Breast epithelium (tissue), 4 donors: Measurements from ENCODE around the gene EPPIN. TPM values are rescaled to one million over a fixed set of nuclear protein-coding genes. Genes with fewer than 3 reads are reported as not detected.

Source experiments
- DNase-seq, 2 donors: peaks; one replicate each; pipeline ENCODE4 v3.0.0-alpha.2; 2019; ENCODE audit warnings: low spot score in 2 of 2
- H3K27ac ChIP-seq, 2 donors: fragments of 200-600 bp; sonication (generic) in 1 of 2; one replicate each; pipeline ENCODE4 v1.5.1; 2016 to 2019; ENCODE audit warnings: mild to moderate bottlenecking in 1 of 2
- H3K27me3 ChIP-seq, 2 donors: fragments of 200-600 bp; sonication (generic) in 1 of 2; one replicate each; pipeline versions ENCODE4 v1.5.1 to v1.6.0; 2017 to 2019; ENCODE audit warnings: control low read depth in 1 of 2, mild to moderate bottlenecking in 1 of 2
- H3K36me3 ChIP-seq: fragments of 200-600 bp; one replicate; pipeline ENCODE4 v1.5.1; 2019
- H3K4me1 ChIP-seq, 2 donors: fragments of 200-600 bp; sonication (generic); one replicate each; pipeline ENCODE4 v1.5.1; 2016 to 2019; ENCODE audit warnings: control low read depth in 1 of 2
- H3K4me3 ChIP-seq, 3 donors: fragments of 200-600 bp; sonication (generic); 1 replicate in 2 of 3; 2 replicates in 1 of 3; pipeline ENCODE4 v1.5.1; 2016 to 2019; ENCODE audit warnings: mild to moderate bottlenecking in 3 of 3, moderate library complexity in 2 of 3
- H3K9me3 ChIP-seq, 2 donors: fragments of 200-600 bp; sonication (generic) in 1 of 2; one replicate each; pipeline ENCODE4 v1.5.1; 2016 to 2019; ENCODE audit warnings: control low read depth in 1 of 2
- CTCF ChIP-seq, 3 donors: fragments of 450-650 bp; IDR thresholded peaks; one replicate each; pipeline ENCODE4 v1.5.1; 2016 to 2017; ENCODE audit warnings: antibody characterized with exemption in 3 of 3, mild to moderate bottlenecking in 3 of 3, moderate library complexity in 3 of 3
- POLR2A ChIP-seq: fragments of 450-650 bp; IDR thresholded peaks from one replicate; pipeline ENCODE4 v1.6.1; 2016; ENCODE audit warnings: antibody characterized with exemption, mild to moderate bottlenecking, moderate library complexity
- POLR2AphosphoS5 ChIP-seq, 3 donors: sonication (generic); formaldehyde crosslinking; IDR thresholded peaks; one replicate each; pipeline ENCODE4 v1.6.1; 2017; ENCODE audit warnings: antibody characterized with exemption in 3 of 3
- intact Hi-C: fragments of 100-400 bp; cut with DNase I; formaldehyde crosslinking; loops from one replicate; pipeline ENCODE4 v1.15.1; 2023; ENCODE audit warnings: low total_unique reads
- total RNA-seq, 3 donors: library from RNA; depleted of rRNA; stranded (reverse); fragments of >200 nt; gene quantifications; one replicate each; pipeline ENCODE4 v1.1.0, GENCODE V29; 2016

Gene EPPIN
- total RNA-seq, 3 donors from 2014 or later = not detected

GRCh38 chr20:45515147-45515913, 31.9 kb downstream of the EPPIN start, which contains the start of gene SPINT3:
TSS of gene SPINT3 (minus strand) at chr20:45515622. CDS start at chr20:45515608, 14 bp downstream.
- no peaks in the 10 kb centered on the region for H3K9me3 ChIP-seq
- no peaks in the 10 kb centered on the region for H3K36me3 ChIP-seq
- no peak within 1 kb of the TSS for H3K4me3 ChIP-seq
- H3K4me1 ChIP-seq = no peaks in the 10 kb centered on the region
- H3K27ac ChIP-seq = no peak within 1 kb of the TSS
- no peak for DNase-seq
- TF ChIP-seq POLR2AphosphoS5 (IDR thresholded peaks at IDR 0.05) (no peak), CTCF (IDR thresholded peaks at IDR 0.05) (no peak), POLR2A (no peak)
- intact Hi-C loops = no loop called here
- no peaks in the 10 kb centered on the region for H3K27me3 ChIP-seq

GRCh38 chr20:45510242-45510862, 36.8 kb downstream of the EPPIN start:
- intact Hi-C loops = no loop called here
- no peaks in the 10 kb centered on the region for H3K36me3 ChIP-seq
- no peaks in the 10 kb centered on the region for H3K9me3 ChIP-seq
- DNase-seq = no peak
- H3K27ac ChIP-seq = no peak overlapping the region
- H3K4me3 ChIP-seq = no peak overlapping the region
- H3K4me1 ChIP-seq = no peaks in the 10 kb centered on the region
- TF ChIP-seq POLR2A (no peak), POLR2AphosphoS5 (IDR thresholded peaks at IDR 0.05) (no peak), CTCF (IDR thresholded peaks at IDR 0.05) (no peak)
- H3K27me3 ChIP-seq = no peaks in the 10 kb centered on the region

- no peak overlapping the region for H3K27ac ChIP-seq
- peaks cover 0 to 4% of the 10 kb centered on the region in 2 donors for H3K27me3 ChIP-seq
- intact Hi-C loops = no loop called here
- DNase-seq = no peak
- H3K4me3 ChIP-seq = no peak overlapping the region
- TF ChIP-seq POLR2AphosphoS5 (IDR thresholded peaks at IDR 0.05) (no peak), POLR2A (no peak), CTCF (IDR thresholded peaks at IDR 0.05) (no peak)
- no peaks in the 10 kb centered on the region for H3K9me3 ChIP-seq
- H3K4me1 ChIP-seq = no peaks in the 10 kb centered on the region
- no peaks in the 10 kb centered on the region for H3K36me3 ChIP-seq
Measured at GRCh38 chr20:45509091-45509490, 38.1 kb downstream of the EPPIN start.

- Histone ChIP-seq H3K36me3 (no peaks in the 10 kb centered on the region), H3K9me3 (no peaks in the 10 kb centered on the region), H3K4me1 (no peaks in the 10 kb centered on the region), H3K27ac (no peak overlapping the region), H3K4me3 (no peak overlapping the region), H3K27me3 (peaks cover 0 to 5% of the 10 kb centered on the region in 2 donors)
- TF ChIP-seq POLR2AphosphoS5 (IDR thresholded peaks at IDR 0.05) (no peak), CTCF (IDR thresholded peaks at IDR 0.05) (no peak), POLR2A (no peak)
- intact Hi-C loops = no loop called here
- no peak for DNase-seq
Measured at GRCh38 chr20:45508068-45508886, 38.9 kb downstream of the EPPIN start.
